NCI-H2029 (cell line): Measurements from ENCODE around the gene PAAF1.

ENCODE experiments used
- DNase-seq: peaks from one replicate; lab custom pipeline; 2025; lab: John Stamatoyannopoulos, UW

The PAAF1 gene

GRCh38 chr11:73946798-73947458 lies 70.1 kb downstream of the PAAF1 start:
- no peak for DNase-seq

- no peak for DNase-seq
Measured at GRCh38 chr11:73949246-73949645, 72.4 kb downstream of the PAAF1 start.

- no peak for DNase-seq
Measured at GRCh38 chr11:73949912-73950311, 73.1 kb downstream of the PAAF1 start.

GRCh38 chr11:73950869-73951710 lies 74.3 kb downstream of the PAAF1 start, which contains the start of gene DNAJB13:
Gene DNAJB13 (plus strand): TSS chr11:73951026. CDS start chr11:73951070, 44 bp downstream.
- peak; percentile 79 for DNase-seq

GRCh38 chr11:73951797-73952196 lies 75.0 kb downstream of the PAAF1 start:
- peak; percentile 94 for DNase-seq

GRCh38 chr11:73956876-73957653 lies 80.3 kb downstream of the PAAF1 start:
- DNase-seq = no peak

- DNase-seq = no peak
Measured at GRCh38 chr11:73957654-73958361, 81.0 kb downstream of the PAAF1 start.

- no peak for DNase-seq
Measured at GRCh38 chr11:73958521-73959141, 81.8 kb downstream of the PAAF1 start.

GRCh38 chr11:73961321-73961720 lies 84.5 kb downstream of the PAAF1 start:
- DNase-seq = no peak

GRCh38 chr11:73962101-73962705 lies 85.4 kb downstream of the PAAF1 start:
- no peak for DNase-seq

- no peak for DNase-seq
Measured at GRCh38 chr11:73963861-73964260, 87.1 kb downstream of the PAAF1 start.

GRCh38 chr11:73965076-73965763 lies 88.4 kb downstream of the PAAF1 start:
- DNase-seq = no peak

GRCh38 chr11:73965764-73966121 lies 88.9 kb downstream of the PAAF1 start:
- DNase-seq = no peak

GRCh38 chr11:73968356-73968966 lies 91.7 kb downstream of the PAAF1 start:
- DNase-seq = no peak

GRCh38 chr11:73969091-73969490 lies 92.3 kb downstream of the PAAF1 start:
- no peak for DNase-seq

- no peak for DNase-seq
Measured at GRCh38 chr11:73969991-73970800, 93.4 kb downstream of the PAAF1 start.

- no peak for DNase-seq
Measured at GRCh38 chr11:73971175-73971719, 94.4 kb downstream of the PAAF1 start.

- no peak for DNase-seq
Measured at GRCh38 chr11:73972187-73972586, 95.4 kb downstream of the PAAF1 start.
